KMS-11 (cell line): Measurements from ENCODE around the gene LOC128125822.

Experiments
- H2AFZ ChIP-seq: fragments of 200-600 bp; sonication (generic); 2 replicates; pipeline ENCODE4 v1.6.1; 2016; ENCODE audit warnings: antibody characterized with exemption, mixed run types, low read depth
- H3K27ac ChIP-seq: fragments of 200-600 bp; sonication (generic); 2 replicates; pipeline ENCODE4 v1.6.1; 2016; ENCODE audit warnings: mild to moderate bottlenecking, mixed run types
- H3K27me3 ChIP-seq: fragments of 200-600 bp; sonication (generic); 2 replicates; pipeline ENCODE4 v1.6.1; 2017; ENCODE audit warnings: mild to moderate bottlenecking, low read depth, mixed run types, moderate library complexity; ENCODE audit not compliant: insufficient read depth
- H3K36me3 ChIP-seq: fragments of 200-600 bp; sonication (generic); 2 replicates; pipeline ENCODE4 v1.6.1; 2017; ENCODE audit warnings: mild to moderate bottlenecking, mixed run types; ENCODE audit not compliant: insufficient read depth
- H3K4me1 ChIP-seq: fragments of 200-600 bp; sonication (generic); 2 replicates; pipeline ENCODE4 v1.6.1; 2016; ENCODE audit warnings: mild to moderate bottlenecking, low read depth, mixed run types; ENCODE audit not compliant: poor library complexity, severe bottlenecking
- H3K4me2 ChIP-seq: fragments of 200-600 bp; sonication (generic); 2 replicates; pipeline ENCODE4 v1.7.0; 2016; ENCODE audit warnings: mild to moderate bottlenecking, mixed run types
- H3K4me3 ChIP-seq: fragments of 200-600 bp; sonication (generic); IDR thresholded peaks from 2 replicates; pipeline ENCODE4 v1.6.1; 2017; ENCODE audit warnings: low read depth, low read length, mixed read lengths; ENCODE audit not compliant: insufficient read depth
- H3K79me2 ChIP-seq: fragments of 200-600 bp; sonication (generic); 2 replicates; pipeline ENCODE4 v1.6.1; 2016; ENCODE audit warnings: low read depth, mixed run types; ENCODE audit not compliant: insufficient read depth
- H3K9ac ChIP-seq: fragments of 200-600 bp; sonication (generic); 2 replicates; pipeline ENCODE4 v1.6.1; 2016; ENCODE audit warnings: mild to moderate bottlenecking, mixed run types
- H4K20me1 ChIP-seq: fragments of 200-600 bp; sonication (generic); 2 replicates; pipeline ENCODE4 v1.6.1; 2016; ENCODE audit warnings: mild to moderate bottlenecking, mixed run types; ENCODE audit not compliant: insufficient read depth
- TF ChIP-seq, protein P1 (sequence below): fragments of 200-600 bp; sonication (generic); conservative IDR thresholded peaks from 2 replicates; pipeline ENCODE4 v1.6.1; 2017; ENCODE audit warnings: low read depth, mild to moderate bottlenecking, antibody characterized with exemption, low read length, moderate library complexity, mixed read lengths

The LOC128125822 gene

DNA sequence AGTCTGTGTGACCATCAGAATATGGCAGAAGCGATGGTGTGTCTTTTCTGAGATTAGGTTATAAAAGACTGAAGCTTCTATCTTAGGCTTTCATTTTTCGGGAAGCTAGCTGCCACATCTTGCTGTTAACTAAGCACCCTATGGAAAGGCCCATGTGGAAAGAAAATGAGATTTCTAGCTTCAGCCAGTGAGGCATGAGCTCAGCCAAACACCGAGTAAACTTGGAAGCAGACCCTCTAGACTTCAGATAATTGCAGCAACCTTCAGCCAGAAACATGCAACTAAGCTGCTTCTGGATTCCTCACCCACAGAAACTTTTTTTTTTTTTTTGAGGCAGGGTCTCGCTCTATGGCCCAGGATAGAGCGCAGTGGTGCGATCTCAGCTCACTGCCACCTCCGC lies 20.6 kb downstream of the LOC128125822 start:
- H3K4me2 ChIP-seq, result no peak overlapping the region
- no peak overlapping the region for H3K9ac ChIP-seq
- TF ChIP-seq, protein P1, sequence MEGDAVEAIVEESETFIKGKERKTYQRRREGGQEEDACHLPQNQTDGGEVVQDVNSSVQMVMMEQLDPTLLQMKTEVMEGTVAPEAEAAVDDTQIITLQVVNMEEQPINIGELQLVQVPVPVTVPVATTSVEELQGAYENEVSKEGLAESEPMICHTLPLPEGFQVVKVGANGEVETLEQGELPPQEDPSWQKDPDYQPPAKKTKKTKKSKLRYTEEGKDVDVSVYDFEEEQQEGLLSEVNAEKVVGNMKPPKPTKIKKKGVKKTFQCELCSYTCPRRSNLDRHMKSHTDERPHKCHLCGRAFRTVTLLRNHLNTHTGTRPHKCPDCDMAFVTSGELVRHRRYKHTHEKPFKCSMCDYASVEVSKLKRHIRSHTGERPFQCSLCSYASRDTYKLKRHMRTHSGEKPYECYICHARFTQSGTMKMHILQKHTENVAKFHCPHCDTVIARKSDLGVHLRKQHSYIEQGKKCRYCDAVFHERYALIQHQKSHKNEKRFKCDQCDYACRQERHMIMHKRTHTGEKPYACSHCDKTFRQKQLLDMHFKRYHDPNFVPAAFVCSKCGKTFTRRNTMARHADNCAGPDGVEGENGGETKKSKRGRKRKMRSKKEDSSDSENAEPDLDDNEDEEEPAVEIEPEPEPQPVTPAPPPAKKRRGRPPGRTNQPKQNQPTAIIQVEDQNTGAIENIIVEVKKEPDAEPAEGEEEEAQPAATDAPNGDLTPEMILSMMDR, result no peak
- H4K20me1 ChIP-seq, result no peaks in the 10 kb centered on the region
- no peaks in the 10 kb centered on the region for H3K27me3 ChIP-seq
- no peak overlapping the region for H3K4me3 ChIP-seq
- H3K79me2 ChIP-seq, result no peaks in the 10 kb centered on the region
- H3K36me3 ChIP-seq, result no peaks in the 10 kb centered on the region
- no peak overlapping the region for H3K27ac ChIP-seq
- H2AFZ ChIP-seq, result no peak overlapping the region
- H3K4me1 ChIP-seq, result no peaks in the 10 kb centered on the region

DNA sequence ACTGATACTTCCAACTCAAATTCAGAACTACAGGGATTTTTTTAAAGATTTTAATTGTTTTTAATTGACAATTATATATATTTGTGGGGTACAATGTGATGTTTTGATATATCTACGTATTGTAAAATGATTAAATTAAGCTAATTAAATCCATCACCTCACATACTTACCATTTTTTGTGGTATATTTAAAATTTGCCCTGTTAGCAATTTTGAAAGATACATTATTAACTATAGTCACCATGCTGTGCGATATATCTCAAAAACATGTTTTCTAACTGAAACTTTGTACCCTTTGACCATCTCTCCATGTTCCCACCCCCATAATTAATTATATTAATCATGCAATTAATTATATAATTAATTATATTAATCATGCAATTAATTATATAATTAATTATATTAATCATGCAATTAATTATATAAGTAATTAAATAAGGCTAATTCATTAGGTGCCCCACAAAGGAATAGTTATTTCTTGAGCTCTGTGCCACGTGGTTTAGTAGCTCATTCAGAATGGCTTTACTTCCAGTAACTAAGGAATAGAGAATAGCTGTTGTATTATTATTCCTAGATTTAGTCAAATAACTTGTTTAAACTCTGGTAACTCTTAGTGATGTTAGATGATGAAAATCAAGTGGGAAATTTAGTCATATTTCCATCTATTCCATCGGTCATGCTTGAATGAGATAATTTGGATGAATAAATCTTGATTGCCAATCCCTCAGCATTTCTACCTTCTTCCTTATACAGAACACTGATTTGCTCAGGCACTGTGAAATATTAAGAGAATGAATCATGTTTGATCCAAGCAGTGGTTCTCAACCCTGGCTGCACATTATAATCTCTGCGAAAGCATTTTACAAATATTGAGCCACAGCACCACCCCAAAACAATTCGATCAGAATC lies 25.1 kb downstream of the LOC128125822 start:
- peak overlapping the region; percentile 26; the same call in 1 of the 2 replicates for H3K4me2 ChIP-seq
- no peaks in the 10 kb centered on the region for H3K79me2 ChIP-seq
- no peaks in the 10 kb centered on the region for H3K36me3 ChIP-seq
- no peak overlapping the region for H3K4me3 ChIP-seq
- TF ChIP-seq, protein P1, result no peak
- no peaks in the 10 kb centered on the region for H3K27me3 ChIP-seq
- no peaks in the 10 kb centered on the region for H4K20me1 ChIP-seq
- no peak overlapping the region for H3K9ac ChIP-seq
- no peak overlapping the region for H3K27ac ChIP-seq
- H3K4me1 ChIP-seq, result peaks cover 5% of the 10 kb centered on the region
- H2AFZ ChIP-seq, result peak overlapping the region; percentile 94

DNA sequence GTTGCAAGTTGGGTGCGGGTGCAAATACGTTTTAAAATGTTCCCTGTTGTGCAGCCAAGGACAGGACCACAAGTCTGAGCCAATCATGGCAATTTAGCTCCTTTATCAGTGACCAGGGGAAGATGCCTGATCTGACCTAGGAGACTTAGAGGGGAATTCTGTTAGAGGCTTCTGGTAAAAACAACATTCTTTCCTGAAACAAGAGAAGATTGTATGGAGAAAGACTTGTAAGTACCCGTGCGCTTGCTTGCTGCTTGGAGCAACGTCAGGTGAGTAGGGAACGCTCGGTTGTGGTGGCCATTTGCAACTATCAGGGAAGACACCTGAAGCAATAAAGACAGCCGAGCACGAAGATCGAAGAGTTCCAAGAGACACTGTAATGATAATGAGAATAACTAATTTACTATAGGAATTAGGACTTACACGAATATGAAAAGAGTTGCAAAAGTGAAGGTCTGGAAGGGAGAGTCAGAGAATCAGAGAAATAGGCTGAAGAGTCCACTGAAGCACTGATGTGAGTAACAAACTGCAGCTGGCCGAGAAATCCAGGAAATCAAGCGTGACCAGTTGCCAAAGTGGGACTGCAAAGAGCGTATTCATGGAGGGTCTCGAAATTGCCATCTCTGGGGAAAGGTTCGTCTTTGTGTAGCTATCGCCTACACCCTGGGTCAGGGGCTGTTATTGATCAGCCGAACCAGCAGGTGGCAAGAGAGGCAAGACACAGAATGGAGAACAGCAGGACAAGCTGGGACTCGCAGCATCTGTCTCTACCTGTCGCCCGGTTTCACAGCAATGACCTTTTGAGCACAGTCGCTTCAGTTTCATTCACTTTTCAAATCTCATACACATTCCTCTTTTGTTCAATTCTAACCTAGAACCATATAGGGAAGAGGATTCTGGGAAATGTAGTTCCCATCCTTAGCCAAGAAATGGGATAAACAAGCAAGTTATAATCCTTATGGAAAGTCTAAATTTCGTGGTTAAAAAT lies 26.1 kb downstream of the LOC128125822 start:
- Histone ChIP-seq H3K79me2 (no peaks in the 10 kb centered on the region), H3K4me3 (no peak overlapping the region), H3K9ac (no peak overlapping the region), H3K4me1 (peaks cover 5% of the 10 kb centered on the region), H3K27ac (no peak overlapping the region), H4K20me1 (no peaks in the 10 kb centered on the region), H3K4me2 (peak overlapping the region; percentile 26), H2AFZ (peak overlapping the region; percentile 94), H3K36me3 (no peaks in the 10 kb centered on the region), H3K27me3 (no peaks in the 10 kb centered on the region)
- TF ChIP-seq, protein P1, result peak; percentile 81

DNA sequence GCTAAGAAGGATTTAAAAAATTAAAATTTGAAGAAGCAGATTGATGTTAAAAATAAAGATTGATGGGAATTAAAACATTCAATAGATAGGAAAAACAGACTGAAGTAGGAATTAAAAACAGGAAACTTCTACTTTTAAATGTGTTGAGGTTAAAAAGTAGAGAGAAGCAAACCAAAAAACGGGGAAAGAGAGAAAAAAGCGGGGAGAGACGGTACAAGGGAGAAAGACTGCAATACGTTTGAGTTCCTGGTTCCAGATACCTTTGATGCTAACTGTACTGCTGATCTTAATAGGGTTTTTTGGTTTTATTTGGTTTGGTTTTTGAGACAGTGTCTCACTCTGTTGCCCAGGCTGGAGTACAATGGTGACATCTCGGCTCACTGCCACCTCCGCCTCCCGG lies 27.0 kb downstream of the LOC128125822 start:
- Histone ChIP-seq H3K9ac (no peak overlapping the region), H3K79me2 (no peaks in the 10 kb centered on the region), H3K36me3 (no peaks in the 10 kb centered on the region), H3K4me1 (peaks cover 5% of the 10 kb centered on the region), H2AFZ (peak overlapping the region; percentile 94), H3K4me3 (no peak overlapping the region), H3K27ac (no peak overlapping the region), H4K20me1 (no peaks in the 10 kb centered on the region), H3K27me3 (no peaks in the 10 kb centered on the region), H3K4me2 (peak overlapping the region; percentile 26)
- TF ChIP-seq, protein P1, result no peak
